Measurements from ENCODE around the gene MLLT3.

The MLLT3 gene

GRCh38 chr9:20472342-20473045, 149.8 kb downstream of the MLLT3 start:
- no peak for DNase-seq

DNA sequence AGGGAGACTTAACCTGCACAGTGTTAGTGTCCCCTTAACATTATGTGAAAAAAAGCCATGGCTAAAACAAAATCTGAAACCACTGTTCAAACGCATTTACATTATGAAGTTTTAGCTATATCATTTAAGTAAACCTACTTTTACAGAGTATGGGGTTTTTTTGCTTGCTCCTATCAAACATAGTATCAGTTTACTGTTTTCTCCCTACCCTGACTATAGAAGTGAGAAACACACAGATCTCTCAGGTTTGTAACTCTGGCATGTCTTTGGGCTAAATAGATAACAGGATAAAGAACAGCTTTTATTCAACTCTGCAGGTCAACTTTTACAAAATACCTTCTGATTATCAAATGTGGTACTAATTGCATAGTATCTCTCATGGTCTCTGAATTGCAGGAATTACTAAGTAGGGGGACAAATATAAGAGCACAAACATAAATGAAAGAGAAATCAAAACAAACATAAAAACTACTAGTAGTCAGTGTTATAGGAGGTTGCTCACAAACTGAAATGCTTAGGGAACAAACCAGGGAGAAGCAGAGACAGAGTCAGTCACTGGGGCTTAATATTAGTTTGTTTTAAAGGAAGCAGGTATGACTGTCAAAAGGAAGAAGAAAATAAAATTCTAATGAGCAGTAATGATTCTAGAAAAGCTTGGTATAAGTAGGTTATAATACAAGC, 155.8 kb downstream of the MLLT3 start:
- no peak for DNase-seq

DNA sequence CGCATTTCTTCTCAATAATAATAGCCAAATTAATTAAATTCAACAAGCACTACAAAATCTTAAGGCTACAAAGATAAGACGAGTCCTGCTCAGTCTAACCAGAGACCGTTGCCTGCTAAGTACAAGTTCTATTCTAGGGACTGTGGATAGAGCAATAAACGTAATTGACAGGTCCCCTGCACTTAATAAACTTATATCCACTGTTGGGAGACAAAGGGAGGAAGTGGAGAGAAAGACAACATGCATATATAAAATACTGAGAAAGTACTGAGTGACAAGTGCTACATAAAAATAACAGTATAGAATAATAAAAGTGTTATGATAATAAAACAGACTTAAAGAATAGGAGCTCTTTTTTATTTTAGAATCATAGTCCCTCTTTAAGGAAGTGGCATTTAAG, 158.1 kb downstream of the MLLT3 start:
- no peak for DNase-seq

DNA sequence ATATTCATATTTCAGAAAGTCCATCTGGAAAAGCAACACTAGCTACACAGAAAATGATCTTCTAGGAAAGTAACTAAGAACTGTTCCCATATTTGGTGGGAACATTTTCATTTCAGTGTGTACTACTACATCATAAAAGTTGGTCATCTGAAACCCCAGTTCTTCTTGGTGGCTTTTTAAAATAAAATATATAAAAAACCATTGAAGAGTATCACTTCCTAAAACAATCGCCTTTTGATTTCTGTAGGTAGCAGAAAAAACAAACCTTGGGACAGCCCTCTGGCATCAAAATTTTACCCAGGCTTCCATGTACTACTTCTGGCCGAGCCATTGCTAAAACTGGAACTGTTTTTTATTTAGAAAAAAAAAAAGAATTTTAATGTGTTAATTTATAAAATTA, 158.5 kb downstream of the MLLT3 start:
- no peak for DNase-seq

- DNase-seq: no peak
These were observed 159.9 kb downstream of the MLLT3 start for GRCh38 chr9:20462410-20462809.

GRCh38 chr9:20447291-20447690, 175.0 kb downstream of the MLLT3 start:
- DNase-seq: no peak

DNA sequence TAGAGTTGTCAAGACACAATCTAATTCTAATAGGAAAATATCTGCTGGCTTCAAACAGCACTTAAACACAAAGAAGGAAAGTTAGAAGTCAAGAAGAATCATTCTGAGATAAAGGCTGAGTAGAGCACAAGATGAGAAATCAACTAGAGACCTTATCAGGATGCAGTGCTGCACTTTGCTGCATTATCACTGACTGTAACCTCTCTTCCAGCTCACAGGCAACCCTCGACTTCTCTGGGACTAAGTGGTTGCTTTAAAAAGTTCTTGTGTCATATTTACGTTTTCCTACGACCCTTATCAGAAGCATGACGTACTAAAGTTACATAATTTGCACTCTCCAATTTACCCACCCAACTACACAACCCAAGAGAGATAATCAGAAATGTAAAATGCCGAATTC, 176.1 kb downstream of the MLLT3 start:
- DNase-seq: no peak

- DNase-seq: no peak
These were observed 179.6 kb downstream of the MLLT3 start for GRCh38 chr9:20442461-20443319.

GRCh38 chr9:20441711-20442423, 180.4 kb downstream of the MLLT3 start:
- DNase-seq: no peak

DNA sequence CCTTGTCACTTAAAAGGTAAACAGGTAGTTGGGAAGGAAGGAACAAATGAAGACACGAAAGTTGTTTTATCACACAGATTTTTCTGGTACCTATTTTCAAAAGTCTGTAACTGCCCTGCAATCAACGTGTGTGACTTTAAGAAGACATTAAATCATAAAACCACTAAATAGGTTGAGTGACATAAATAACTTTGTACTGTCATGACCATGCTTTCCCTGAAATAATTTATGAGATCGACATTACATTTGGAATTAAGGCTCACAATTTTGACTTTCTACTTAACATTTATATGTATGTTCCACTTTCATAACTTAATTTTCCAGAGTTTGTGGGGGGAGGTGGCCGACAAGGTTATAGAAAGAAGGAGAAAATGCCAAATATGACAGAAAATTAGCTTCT, 181.1 kb downstream of the MLLT3 start:
- DNase-seq: no peak

GRCh38 chr9:20437476-20437875, 184.8 kb downstream of the MLLT3 start:
- no peak for DNase-seq

DNA sequence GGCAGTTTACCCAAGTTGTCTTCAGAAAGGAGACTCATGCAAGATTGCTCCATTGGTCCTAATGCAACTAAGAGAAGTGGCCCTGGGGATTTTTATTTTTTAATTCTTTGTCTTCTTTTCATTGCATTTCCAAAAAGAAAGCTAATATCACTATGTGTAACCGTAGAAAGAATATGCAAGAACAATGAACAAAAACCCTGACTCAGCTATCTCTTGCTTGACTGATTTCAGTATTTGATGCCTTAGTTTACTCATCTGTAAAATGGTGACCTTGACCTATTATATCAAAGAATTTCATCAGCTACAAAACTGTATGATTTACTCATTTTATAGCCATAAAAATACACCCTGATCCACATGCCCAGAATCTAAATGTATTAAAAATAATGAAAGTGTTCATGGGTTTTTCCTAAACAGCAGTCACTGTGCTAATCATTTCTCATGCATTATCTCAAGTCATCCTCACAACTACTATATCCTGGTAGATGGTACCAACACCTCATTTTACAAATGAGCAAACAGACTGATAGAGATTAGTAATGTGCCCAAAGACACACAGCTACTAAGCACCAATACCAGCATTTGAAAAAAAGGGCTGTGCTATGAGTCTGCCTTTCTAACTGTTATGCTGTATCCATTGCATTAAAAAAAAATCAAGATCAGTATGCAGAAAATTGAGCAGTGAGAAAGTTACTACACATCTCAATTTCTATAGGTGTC, 185.7 kb downstream of the MLLT3 start:
- no peak for DNase-seq

DNA sequence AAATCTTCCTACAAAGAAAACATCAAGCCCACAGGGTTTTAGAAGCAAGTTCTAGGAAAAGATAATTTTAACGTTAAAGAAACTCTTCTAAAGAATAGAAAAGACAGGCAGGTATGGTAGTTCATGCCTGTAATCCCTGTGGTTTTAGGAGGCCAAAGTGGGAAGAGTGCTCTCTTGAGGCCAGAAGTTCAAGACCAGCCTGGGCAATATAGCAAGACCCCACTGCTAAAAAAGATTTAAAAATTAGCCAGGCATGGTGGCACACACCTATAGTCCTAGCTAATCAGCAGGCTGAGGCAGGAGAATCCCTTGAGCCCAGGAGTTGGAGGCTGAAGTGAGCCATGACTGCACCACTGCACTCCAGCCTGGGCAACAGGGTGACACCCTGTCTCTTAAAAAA, 193.3 kb downstream of the MLLT3 start:
- no peak for DNase-seq

GRCh38 chr9:20427359-20427758, 194.9 kb downstream of the MLLT3 start:
- DNase-seq: no peak

DNA sequence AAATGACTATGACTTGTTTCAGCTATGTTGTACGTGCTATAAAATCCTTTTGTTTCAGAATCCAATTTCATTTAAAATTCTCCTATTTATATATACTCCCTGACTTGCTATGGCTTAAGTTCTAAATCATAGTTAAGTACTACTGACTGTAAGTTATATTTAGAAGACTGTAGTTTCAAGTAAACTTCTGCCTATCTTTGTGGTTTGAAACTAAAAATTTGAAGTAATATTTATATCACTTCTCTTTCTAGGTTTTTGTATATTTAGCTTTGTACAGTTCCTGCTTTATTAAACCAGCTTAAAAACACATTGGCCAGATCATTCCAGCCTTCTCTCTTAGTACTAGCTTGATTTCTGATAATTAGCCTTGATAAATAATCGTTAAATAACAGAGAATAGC, 196.3 kb downstream of the MLLT3 start:
- DNase-seq: no peak

GRCh38 chr9:20419533-20419932, 202.8 kb downstream of the MLLT3 start:
- no peak for DNase-seq

GRCh38 chr9:20418485-20418884, 203.8 kb downstream of the MLLT3 start:
- DNase-seq: no peak

DNA sequence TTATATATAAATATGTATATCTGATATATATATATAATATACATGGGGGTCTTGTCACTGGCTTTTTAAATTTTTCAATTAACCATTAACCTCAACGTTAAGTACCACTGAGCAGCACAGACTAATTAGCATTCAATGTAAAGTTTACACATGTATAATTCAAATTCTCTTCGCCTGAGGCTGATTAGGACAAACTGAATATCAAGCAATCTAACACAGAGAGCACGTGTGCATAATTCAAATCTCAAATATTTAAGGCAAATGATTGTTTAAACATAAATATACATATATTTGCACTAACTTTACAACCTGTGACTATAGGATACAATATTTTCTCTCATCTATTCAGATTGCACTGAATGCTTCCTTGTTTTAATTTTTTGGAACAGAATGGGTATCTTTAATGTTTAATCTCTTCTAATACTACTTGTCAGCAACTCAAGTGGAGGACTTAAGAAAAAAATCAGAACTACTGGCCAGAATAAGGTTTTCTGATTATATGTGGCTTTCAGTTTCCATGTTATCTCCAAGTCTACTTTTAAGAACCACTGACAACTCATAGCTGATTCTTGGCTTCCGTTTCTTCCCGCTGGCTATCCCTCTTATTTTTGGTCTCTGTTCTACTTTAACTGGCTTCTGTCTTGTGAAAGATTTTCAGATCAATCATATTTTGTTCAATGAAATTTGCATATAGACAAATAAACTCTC, 204.8 kb downstream of the MLLT3 start:
- no peak for DNase-seq

DNA sequence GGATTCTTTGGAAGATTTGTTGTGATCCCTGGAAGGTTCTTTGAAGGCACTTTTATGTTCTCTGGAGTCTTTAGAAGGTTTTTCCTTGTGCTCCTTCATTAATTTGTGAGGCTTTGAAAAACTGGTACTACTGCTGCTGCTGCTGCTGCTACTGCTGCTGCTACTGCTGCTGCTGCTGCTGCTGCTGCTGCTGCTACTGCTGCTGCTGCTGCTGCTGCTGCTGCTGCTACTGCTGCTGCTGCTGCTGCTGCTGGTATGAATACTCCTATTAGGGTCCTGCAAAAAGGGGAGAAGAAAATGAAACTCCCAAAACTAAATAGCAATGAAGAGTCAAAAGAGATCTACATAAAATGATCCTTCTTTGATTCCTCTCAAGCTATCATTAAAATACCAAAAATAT, 208.1 kb downstream of the MLLT3 start:
- no peak for DNase-seq

DNA sequence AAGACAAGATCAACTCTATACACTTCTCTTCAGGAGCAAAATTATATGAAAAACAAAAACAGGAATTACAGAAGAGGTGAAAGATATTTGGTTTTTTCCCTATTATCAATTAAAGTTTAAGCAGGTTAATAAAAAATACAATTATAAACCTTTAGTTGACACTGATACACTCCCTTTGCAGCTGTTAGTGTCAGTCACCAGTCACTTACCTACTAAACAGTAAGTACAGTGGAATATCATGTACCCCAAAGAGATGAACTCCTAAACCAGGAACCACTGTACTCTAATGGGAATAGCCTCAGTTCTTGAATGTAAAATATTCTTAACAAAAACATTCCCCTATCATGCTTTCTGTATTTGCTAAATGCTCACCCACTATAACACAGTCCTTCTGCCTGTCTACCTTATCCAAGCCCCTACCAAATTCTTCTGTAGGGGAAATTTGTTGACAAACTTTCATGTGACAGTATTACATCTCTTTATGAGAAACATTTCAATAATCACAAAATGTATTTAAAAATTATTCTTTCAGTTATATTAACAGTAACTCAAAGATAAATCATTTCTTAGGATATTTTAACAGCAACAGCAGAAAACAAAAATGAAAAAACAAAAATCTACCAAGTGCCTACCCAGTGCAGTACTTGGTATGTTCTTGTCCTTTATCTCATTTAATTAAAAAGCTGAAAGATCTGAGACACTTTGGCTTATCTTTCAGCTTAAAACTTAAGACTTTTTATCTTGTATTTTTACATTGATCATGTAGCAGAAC, 212.8 kb downstream of the MLLT3 start:
- DNase-seq: no peak

GRCh38 chr9:20408513-20408912, 213.8 kb downstream of the MLLT3 start:
- no peak for DNase-seq

All from CD4-positive, alpha-beta T cell treated with Interleukin-4 for 1 hour (primary cell).